K562 (cell line): Measurements from ENCODE around the gene DSCAM. TPM values are rescaled to one million over a fixed set of nuclear protein-coding genes. Genes with fewer than 3 reads are reported as not detected.

ENCODE experiments used
- ATAC-seq: fragments of 200-7000 bp; cut with Tn5 transposase; 3 replicates; pipeline ENCODE4 v1.9.1; 2020; ENCODE audit warnings: moderate library complexity
- BruUV-seq: library from RNA; stranded (reverse); fragments of 400-500 nt; replicated peaks from 2 replicates; lab custom pipeline; 2021; lab: Mats Ljungman, UMichigan
- CTCF ChIA-PET: fragments of 300-600 bp; formaldehyde crosslinking; extraction: SDS; loops from one replicate; lab custom pipeline; 2021; ENCODE audit warnings: low intra/inter-chr PET ratio; lab: Yijun Ruan, JAX
- POLR2A ChIA-PET: fragments of 300-600, 350-650 bp; sonication (Branson Sonifier 250); formaldehyde crosslinking; extraction: SDS; loops from one replicate; lab custom pipeline; 2021; ENCODE audit warnings: antibody characterized with exemption, inconsistent platforms; lab: Yijun Ruan, JAX
- DNase-seq, 4 experiments: peaks; one replicate each; pipeline versions ENCODE4 v3.0.0 to v3.0.0-alpha.2; 2011 to 2018; ENCODE audit warnings: low spot score in 3 of 4, mixed read lengths in 3 of 4; ENCODE audit errors: extremely low read depth in 1 of 4
- FAIRE-seq: peaks from 2 replicates; lab custom pipeline; 2011; peaks lifted over from hg19 to GRCh38; lab: Jason Lieb, UNC
- H2AFZ ChIP-seq: 2 replicates; pipeline ENCODE4 v1.6.0; 2011; ENCODE audit warnings: low read depth, low read length, control low read depth, inconsistent platforms
- H3K27ac ChIP-seq: fragments of 200-600 bp; 3 replicates; pipeline ENCODE4 v1.8.0; 2011; ENCODE audit warnings: low read depth, mild to moderate bottlenecking, control low read depth, inconsistent platforms, low read length, moderate library complexity, mixed read lengths; ENCODE audit errors: extremely low read depth
- H3K27me3 ChIP-seq, 2 experiments: fragments of 300-600 bp in 1 of 2; 2 replicates in 1 of 2; 3 replicates in 1 of 2; pipeline versions ENCODE4 v1.6.0 to v1.8.0; 2011; ENCODE audit warnings: inconsistent platforms in 2 of 2, low read length in 2 of 2, mild to moderate bottlenecking in 1 of 2, mixed read lengths in 1 of 2, moderate library complexity in 1 of 2; ENCODE audit not compliant: control insufficient read depth in 2 of 2, insufficient read depth in 2 of 2
- H3K36me3 ChIP-seq: fragments of 300-600 bp; 3 replicates; pipeline ENCODE4 v1.8.0; 2011; ENCODE audit warnings: mild to moderate bottlenecking, low read length, inconsistent platforms; ENCODE audit not compliant: control insufficient read depth, insufficient read depth
- H3K4me1 ChIP-seq, 2 experiments: fragments of 200-600 bp in 1 of 2; replicated peaks in 1 of 2; 2 replicates in 1 of 2; 3 replicates in 1 of 2; pipeline versions ENCODE4 v1.5.1 to v1.8.0; 2011; ENCODE audit warnings: inconsistent platforms in 2 of 2, low read length in 2 of 2, mild to moderate bottlenecking in 1 of 2, mixed read lengths in 1 of 2, moderate library complexity in 1 of 2; ENCODE audit not compliant: control insufficient read depth in 2 of 2, insufficient read depth in 2 of 2
- H3K4me2 ChIP-seq: 2 replicates; pipeline ENCODE4 v1.6.1; 2011; ENCODE audit warnings: low read length, control low read depth, inconsistent platforms, mixed read lengths; ENCODE audit not compliant: insufficient read depth
- H3K4me3 ChIP-seq: fragments of 200-600 bp; sonication (generic), shearing (Covaris generic); 2 replicates; pipeline ENCODE4 v1.5.1; 2016; ENCODE audit warnings: control low read depth, inconsistent platforms
- H3K79me2 ChIP-seq: fragments of 200-600 bp; 3 replicates; pipeline ENCODE4 v1.8.0; 2011; ENCODE audit warnings: low read length, inconsistent platforms; ENCODE audit not compliant: control insufficient read depth, insufficient read depth
- H3K9ac ChIP-seq, 2 experiments: 2 replicates each; pipeline versions ENCODE4 v1.6.0 to v1.6.1; 2011; ENCODE audit warnings: low read depth in 2 of 2, low read length in 2 of 2, control low read depth in 1 of 2, inconsistent platforms in 1 of 2, mild to moderate bottlenecking in 1 of 2, mixed read lengths in 1 of 2; ENCODE audit not compliant: insufficient read depth in 1 of 2
- H3K9me1 ChIP-seq: one replicate; pipeline ENCODE4 v1.6.0; 2011; ENCODE audit warnings: inconsistent platforms, mild to moderate bottlenecking, low read length, moderate library complexity; ENCODE audit not compliant: control insufficient read depth, insufficient read depth
- H3K9me3 ChIP-seq: replicated peaks from 2 replicates; pipeline ENCODE4 v1.5.1; 2011; ENCODE audit warnings: low read depth, low read length, inconsistent platforms; ENCODE audit not compliant: control insufficient read depth, insufficient read depth
- H4K20me1 ChIP-seq: replicated peaks from 2 replicates; pipeline ENCODE4 v1.6.1; 2011; ENCODE audit warnings: low read length, inconsistent platforms, mixed read lengths; ENCODE audit not compliant: control insufficient read depth, insufficient read depth
- CEBPB ChIP-seq: fragments of 450-650 bp; IDR thresholded peaks from 2 replicates; pipeline ENCODE4 v1.6.1; 2016; ENCODE audit warnings: missing genetic modification characterization, missing compliant biosample characterization
- COPS2 ChIP-seq: fragments of 450-650 bp; conservative IDR thresholded peaks from 2 replicates; pipeline ENCODE4 v1.6.1; 2016; ENCODE audit warnings: mild to moderate bottlenecking, moderate library complexity
- GABPA ChIP-seq: fragments of 200-800 bp; sonication (Bioruptor generic); conservative IDR thresholded peaks from 2 replicates; pipeline ENCODE4 v1.6.1; 2016; ENCODE audit warnings: low read depth, missing genetic modification characterization, missing compliant biosample characterization
- POLR2B ChIP-seq: fragments of 450-650 bp; IDR thresholded peaks from 2 replicates; pipeline ENCODE4 v1.6.1; 2018; ENCODE audit warnings: low read depth; ENCODE audit not compliant: partially characterized antibody
- PRDM10 ChIP-seq: fragments of 450-650 bp; IDR thresholded peaks from 2 replicates; pipeline ENCODE4 v1.6.1; 2018; ENCODE audit not compliant: partially characterized antibody
- RFX7 ChIP-seq: fragments of 250-450 bp; sonication (Bioruptor Pico); IDR thresholded peaks from 2 replicates; pipeline ENCODE4 v1.5.1; 2021; ENCODE audit warnings: mild to moderate bottlenecking
- ZBTB33 ChIP-seq: sonication (generic); formaldehyde crosslinking; IDR thresholded peaks from 2 replicates; pipeline ENCODE4 v1.8.1; 2023; ENCODE audit warnings: mild to moderate bottlenecking, missing genetic modification reagents
- ZNF586 ChIP-seq: fragments of 450-650 bp; formaldehyde crosslinking; conservative IDR thresholded peaks from 2 replicates; pipeline ENCODE4 v1.4.0; 2020; ENCODE audit warnings: mild to moderate bottlenecking, moderate library complexity
- WGBS: fragments of 100-300 bp; shearing (Covaris generic); methylation state at CpG from one replicate; pipeline ENCODE4 v1.1.6; 2016; ENCODE audit warnings: low coverage, mixed read lengths; ENCODE audit not compliant: insufficient coverage; ENCODE audit errors: missing lambda C conversion rate; 5-methylcytosine and 5-hydroxymethylcytosine counted together
- in situ Hi-C: fragments of 300-500 bp; cut with MboI; formaldehyde crosslinking; loops from 4 replicates; pipeline ENCODE4 v1.15.0; 2018; ENCODE audit warnings: inconsistent platforms, mixed read lengths
- intact Hi-C: fragments of 100-400 bp; cut with micrococcal nuclease; formaldehyde crosslinking; loops from 2 replicates; pipeline ENCODE4 v1.14.2; 2022
- polyA plus RNA-seq, 8 experiments: library from polyadenylated mRNA; depleted of rRNA in 4 of 8; stranded (reverse) in 5 of 8; unstranded in 3 of 8; fragments of >200 nt; fragmentation: Nextera tagmentation in 2 of 8; fragmentation: Illumina TruSeq in 1 of 8; extraction: Ambion mirVana in 2 of 8; extraction: Trizol in 1 of 8; gene quantifications; 2 replicates each; pipeline versions ENCODE4 v1.2.1 to v1.2.3, GENCODE V29; 2011 to 2014; ENCODE audit warnings: inconsistent platforms in 1 of 8, missing spikeins in 1 of 8
- total RNA-seq, 7 experiments: library from RNA; depleted of rRNA in 6 of 7; stranded (reverse); fragments of >200 nt in 6 of 7; fragmentation: Illumina TruSeq in 2 of 7; extraction: Trizol in 2 of 7; gene quantifications; 2 replicates each; pipeline versions ENCODE4 v1.2.1 to v1.2.3, GENCODE V29; 2011 to 2021; ENCODE audit warnings: low replicate concordance in 1 of 7

The DSCAM gene
- total and polyA plus RNA-seq, 9 of the 15 experiments (the other 6 are each of a cell fraction or from before 2014, with no cell fraction given) = not detected

- ATAC-seq (no peak), DNase-seq (no peak), FAIRE-seq (no peak)
- TF ChIP-seq CEBPB = no peak
- no peak for TF ChIP-seq RFX7 (CRISPR knock-in tag)
- TF ChIP-seq GABPA = no peak
- no peak for TF ChIP-seq ZNF586
- no peak for TF ChIP-seq ZBTB33 (CRISPR knock-in tag)
- no peak for TF ChIP-seq COPS2
- TF ChIP-seq POLR2B = no peak
- TF ChIP-seq PRDM10 = no peak
- Histone ChIP-seq H3K9me3 (no peaks in the 10 kb centered on the region; the same call in 1 of the 2 replicates), H3K4me1 (no peaks in the 10 kb centered on the region), H3K9ac (no peak overlapping the region), H3K4me3 (no peak overlapping the region), H3K79me2 (no peaks in the 10 kb centered on the region), H3K36me3 (no peaks in the 10 kb centered on the region), H3K9me1 (no peaks in the 10 kb centered on the region), H3K4me2 (no peak overlapping the region), H3K27me3 (no peaks in the 10 kb centered on the region), H4K20me1 (no peaks in the 10 kb centered on the region), H3K27ac (no peak overlapping the region), H2AFZ (no peak overlapping the region)
- 0% methylated on average over 4 of the region's 4 CpGs for WGBS
- CTCF ChIA-PET = no interaction called here
- POLR2A ChIA-PET = interaction anchor here (0.6 kb wide), 1 partner anchor 575 kb away, joined by 3 read pairs; no protein-coding TSS in a partner anchor
- in situ Hi-C loops = no loop called here
- no TSS peak for BruUV-seq
- intact Hi-C loops = no loop called here
Observed at GRCh38 chr21:40270047-40270446, 576.9 kb downstream of the DSCAM start.
